ENCODE results near the gene EIF4G3.
"Not testable (repeated sequence)": the region's sequence is repeated elsewhere in the genome, so short reads cannot be mapped to it uniquely, and the experiment has no call there.

EIF4G3 gene

DNA sequence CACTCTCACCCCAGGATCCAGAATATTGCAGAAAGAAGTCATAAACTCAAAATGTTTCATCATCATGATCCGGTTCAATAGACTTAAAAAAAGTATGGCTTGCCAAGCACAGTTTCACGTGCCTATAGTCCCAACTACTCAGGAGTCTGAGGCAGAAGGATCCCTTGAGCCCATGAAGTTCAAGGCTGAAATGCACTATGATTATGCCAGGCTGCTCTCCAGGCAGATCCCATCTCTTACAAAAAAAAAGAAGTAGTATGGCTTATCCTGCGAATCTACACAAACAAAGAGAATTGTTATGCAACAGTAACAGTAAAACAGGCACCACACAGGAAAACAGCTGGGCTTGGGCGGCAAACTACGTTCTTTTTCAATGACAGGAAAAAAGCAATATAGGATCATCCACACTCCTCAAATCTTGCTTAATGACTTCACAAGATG lies 76.2 kb downstream of the EIF4G3 start:
- no peak for DNase-seq (ENCODE audit: low read depth)

DNA sequence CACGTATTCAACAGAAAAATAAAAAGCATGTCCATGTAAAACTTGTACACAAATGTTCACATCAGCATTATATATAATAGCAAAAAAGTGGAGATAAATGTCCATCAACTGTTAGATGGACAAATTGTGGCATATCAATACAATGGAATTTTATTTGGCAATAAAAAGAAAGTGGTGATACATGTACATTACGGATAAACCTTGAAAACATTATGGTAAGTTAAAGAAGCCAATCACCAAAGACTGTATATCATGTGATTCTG lies 76.9 kb downstream of the EIF4G3 start:
- DNase-seq (ENCODE audit: low read depth), result no peak

DNA sequence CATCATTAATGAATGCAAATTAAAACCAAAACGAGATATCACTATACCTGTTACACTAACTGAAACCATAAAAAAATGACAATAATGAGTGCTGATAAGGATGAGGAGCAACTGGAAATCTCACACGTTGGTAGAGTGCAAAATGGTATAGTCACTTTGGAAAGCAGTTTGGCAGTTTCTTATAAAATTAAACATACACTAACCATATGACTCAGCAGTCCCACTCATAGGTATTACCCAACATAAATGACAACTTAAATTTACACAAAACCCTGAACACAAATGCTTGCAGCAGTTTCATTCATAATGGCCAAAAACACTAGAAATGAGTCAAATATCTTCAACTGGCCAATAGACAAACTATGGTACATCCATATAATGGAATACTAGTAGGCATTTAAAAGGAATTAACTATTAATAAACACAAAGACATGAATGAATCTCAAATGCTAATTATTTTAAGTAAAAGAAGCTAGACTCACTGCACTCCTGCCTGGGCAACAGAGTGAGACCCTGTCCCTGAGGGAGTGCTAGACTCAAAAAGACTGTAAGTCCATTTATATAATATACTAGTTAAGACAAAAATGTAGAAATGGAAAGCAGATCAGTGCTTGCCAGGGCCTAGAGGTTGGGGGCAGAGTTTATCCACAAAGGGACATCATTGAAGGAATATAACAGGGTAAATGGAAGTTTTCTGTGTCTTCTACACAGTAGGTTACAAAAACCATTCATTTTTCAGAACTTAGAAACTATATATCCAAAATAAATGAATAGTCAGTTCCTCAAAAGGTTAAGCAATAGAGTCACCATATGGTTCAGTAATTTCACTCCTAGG lies 77.4 kb downstream of the EIF4G3 start:
- DNase-seq (ENCODE audit: low read depth), result no peak

DNA sequence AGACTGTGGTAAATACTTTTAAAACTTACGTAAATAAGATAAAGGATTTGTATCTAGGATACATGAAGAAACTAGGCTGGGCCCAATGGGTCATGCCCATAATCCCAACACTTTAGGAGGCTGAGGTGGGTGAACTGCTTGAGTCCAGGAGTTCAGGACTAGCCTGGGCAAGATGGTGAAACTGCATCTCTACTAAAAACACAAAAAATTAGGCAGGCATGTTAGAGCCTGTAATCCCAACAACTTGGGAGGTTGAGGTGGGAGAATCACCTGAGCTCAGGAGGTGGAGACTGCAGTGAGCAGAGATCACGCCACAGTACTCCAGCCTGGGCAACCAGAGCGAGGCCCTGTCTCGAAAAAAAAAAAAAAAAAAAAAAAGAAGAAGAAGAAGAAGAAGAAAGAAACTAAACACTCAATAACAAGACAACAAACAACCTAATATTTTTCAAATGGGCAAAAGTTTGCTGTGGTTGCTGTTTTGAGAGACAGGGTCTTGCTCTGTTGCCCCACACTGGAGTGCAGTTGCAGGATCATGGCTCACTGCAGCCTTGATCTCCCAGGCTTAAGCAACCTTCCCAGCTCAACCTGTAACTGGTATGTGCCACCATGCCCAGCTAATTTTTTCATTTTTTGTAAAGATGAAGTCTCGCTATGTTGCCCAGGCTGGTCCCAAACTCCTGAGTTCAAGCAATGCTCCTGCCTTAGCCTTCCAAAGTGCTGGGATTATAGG lies 78.3 kb downstream of the EIF4G3 start:
- no peak for DNase-seq (ENCODE audit: low read depth)

DNA sequence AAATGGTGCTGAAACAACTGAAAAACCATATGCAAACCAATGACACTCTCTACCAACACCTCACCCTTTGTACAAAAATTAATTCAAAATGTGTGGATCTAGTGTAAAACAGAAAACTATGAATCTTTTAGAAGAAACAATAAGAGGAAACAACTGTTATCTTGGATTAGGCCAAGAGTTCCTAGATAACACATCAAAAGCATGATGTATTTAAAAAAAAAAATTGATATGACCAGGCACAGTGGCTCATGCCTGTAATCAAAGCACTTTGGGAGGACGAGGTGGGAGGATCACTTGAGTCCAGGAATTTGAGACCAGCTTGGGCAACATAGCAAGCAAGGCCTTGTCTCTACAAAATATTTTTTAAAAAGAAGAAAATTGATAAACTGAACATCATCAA lies 79.0 kb downstream of the EIF4G3 start:
- no peak for DNase-seq (ENCODE audit: low read depth)

DNA sequence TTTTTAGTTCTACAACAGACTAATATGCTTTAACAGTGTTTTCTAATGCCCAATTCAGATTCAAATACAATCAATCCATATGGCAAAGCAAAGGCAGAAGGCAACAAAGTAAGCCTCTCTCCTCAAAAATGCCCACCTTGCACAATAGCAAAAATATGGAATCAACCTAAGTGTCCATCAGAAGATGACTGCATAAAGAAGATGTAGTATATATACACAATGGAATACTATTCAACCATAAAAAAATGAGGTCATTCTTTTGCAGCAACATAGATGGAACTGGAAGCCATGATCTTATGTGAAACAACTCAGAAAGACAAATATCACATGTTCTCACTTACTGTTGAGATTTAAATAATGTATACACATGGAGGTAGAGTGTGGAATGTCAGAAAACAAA lies 80.7 kb downstream of the EIF4G3 start:
- DNase-seq (ENCODE audit: low read depth), result no peak

DNA sequence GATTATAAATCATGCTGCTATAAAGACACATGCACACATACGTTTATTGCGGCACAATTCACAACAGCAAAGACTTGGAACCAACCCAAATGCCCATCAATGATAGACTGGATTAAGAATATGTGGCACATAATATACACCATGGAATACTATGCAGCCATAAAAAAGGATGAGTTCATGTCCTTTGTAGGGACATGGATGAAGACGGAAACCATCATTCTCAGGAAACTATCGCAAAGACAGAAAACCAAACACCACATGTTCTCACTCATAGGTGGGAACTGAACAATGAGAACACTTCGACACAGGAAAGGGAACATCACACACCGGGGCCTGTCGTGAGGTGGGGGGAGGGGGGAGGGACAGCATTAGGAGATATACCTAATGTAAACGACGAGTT lies 82.4 kb downstream of the EIF4G3 start:
- not testable (repeated sequence) for DNase-seq (ENCODE audit: low read depth)

DNA sequence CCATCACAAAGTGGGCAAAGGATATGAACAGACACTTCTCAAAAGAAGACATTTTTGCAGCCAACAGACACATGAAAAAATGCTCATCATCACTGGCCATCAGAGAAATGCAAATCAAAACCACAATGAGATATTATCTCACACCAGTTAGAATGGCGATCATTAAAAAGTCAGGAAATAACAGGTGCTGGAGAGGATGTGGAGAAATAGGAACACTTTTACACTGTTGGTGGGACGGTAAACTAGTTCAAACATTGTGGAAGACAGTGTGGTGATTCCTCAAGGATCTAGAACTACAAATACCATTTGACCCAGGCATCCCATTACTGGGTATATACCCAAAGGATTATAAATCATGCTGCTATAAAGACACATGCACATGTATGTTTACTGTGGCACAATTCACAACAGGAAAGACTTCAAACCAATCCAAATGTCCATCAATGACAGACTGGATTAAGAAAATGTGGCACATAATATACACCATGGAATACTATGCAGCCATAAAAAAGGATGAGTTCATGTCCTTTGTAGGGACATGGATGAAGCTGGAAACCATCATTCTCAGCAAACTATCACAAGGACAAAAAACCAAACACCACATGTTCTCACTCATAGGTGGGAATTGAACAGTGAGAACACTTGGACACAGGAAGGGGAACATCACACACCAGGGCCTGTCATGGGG lies 83.3 kb downstream of the EIF4G3 start:
- not testable (repeated sequence) for DNase-seq (ENCODE audit: low read depth)

DNA sequence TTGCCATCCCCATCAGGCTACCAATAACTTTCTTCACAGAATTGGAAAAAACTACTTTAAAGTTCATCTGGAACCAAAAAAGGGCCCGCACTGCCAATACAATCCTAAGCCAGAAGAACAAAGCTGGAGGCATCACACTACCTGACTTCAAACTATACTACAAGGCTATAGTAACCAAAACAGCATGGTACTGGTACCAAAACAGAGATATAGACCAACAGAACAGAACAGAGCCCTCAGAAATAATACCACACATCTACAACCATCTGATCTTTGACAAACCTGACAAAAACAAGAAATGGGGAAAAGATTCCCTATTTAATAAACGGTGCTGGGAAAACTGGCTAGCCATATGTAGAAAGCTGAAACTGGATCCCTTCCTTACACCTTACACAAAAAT lies 84.2 kb downstream of the EIF4G3 start:
- DNase-seq (ENCODE audit: low read depth), result not testable (repeated sequence)

DNA sequence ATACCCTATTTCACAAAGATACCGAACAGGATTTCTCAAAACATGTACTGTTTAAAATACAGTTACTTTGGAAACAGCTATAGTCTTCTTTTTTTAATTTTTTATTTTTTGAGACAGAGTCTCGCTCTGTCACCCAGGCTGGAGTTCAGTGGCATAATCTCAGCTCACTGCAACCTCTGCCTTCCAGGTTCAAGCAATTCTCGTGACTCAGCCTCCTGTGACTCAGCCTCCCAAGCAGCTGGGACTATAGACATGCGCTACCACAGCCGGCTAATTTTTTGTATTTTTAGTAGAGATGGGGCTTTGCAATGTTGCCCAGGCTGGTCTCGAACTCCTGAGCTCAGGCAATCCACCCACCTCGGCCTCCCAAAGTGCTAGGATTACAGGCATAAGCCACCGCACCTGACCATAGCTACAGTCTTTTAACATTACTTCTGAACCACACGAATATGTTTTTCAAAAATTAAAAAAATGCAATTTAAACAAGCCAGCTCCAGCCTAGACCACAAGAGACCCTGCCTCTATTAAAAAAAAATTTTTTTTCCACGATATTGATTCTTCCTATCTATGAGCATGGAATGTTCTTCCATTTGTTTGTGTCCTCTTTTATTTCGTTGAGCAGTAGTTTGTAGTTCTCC lies 85.5 kb downstream of the EIF4G3 start:
- peak; percentile 80 for DNase-seq (ENCODE audit: low read depth)

DNA sequence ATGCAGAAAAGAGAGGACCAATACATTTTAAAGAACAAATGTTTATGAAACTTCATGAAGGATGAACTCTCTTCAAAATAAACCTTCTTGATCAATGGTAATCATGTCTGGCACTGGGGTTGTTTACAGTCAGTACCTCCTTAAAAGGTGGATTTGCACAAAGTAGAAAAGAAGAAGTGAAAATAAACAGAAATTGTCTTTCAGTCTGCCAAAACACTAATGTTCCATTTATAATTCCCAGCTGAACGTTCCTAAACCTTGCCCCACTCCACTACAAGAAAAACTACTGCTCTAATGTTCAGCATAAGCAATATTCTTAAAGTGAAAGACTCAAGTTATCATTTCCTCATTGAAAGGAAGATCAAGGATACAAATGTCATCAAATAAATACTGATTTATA lies 86.2 kb downstream of the EIF4G3 start:
- DNase-seq (ENCODE audit: low read depth), result no peak

DNA sequence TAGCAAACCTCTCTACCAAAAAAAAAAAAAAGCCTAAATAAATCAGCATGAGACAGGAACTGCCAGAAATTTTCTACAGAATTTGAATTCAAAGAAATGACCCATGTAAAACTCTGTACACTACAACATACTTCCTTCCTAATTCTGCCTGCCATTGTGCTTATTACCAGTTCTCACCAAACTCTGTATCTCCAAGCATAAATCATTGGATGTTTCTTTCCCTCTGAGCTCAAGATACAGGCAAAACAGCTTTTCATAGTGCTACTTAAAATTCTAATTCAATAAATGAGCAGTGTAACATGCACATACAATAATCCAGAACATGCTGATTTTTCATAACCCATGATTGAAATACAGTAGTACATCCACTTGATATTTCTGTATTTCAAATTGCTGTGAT lies 87.0 kb downstream of the EIF4G3 start:
- no peak for DNase-seq (ENCODE audit: low read depth)

DNA sequence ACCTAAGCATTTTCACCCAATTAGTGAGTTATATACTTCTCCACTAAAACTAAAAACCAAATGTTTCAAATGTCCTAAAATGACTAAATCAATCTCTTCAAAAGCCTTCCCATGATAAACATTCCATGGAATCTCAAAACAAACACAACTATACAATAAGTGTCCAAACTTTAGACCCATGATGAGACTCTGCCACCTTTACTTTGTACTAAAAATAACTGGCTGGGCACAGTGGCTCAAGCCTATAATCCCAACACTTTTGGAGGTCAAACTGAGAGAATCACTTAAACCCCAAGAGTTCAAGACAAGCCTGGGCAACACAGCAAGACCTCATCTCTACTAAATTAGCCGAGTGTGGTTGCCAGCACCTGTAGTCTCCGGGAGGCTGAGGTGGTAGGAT lies 87.4 kb downstream of the EIF4G3 start:
- DNase-seq (ENCODE audit: low read depth), result no peak

DNA sequence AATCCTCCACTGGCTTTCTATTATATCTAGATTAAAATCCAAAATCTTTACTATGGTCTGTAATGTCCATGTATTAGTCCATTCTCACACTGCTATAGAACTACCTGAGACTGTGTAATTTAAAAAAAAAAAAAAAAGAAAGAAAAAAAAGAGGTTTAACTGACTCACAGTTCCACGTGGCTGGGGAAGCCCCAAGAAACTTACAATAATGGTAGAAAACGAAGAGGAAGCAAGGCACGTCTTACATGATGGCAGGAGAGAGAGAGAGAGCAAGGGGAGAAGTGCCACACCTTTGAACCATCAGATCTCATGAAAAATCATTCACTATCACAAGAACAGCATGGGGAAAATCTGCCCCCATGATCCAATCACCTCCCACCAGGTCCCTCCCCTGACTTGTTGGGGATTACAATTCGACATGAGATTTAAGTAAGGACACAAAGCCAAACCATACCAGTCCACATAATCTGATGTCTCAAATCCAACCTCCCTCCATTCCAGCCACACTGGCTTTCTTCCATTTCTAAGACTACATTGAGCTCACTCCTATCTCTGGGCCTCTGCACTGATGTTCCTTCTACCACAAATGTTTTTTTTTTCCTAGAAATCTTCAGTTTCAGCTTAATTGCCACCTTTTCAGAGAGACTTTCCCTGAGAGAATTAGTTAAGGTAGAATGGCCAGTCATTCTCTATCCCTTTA lies 92.4 kb downstream of the EIF4G3 start:
- no peak for DNase-seq (ENCODE audit: low read depth)

DNA sequence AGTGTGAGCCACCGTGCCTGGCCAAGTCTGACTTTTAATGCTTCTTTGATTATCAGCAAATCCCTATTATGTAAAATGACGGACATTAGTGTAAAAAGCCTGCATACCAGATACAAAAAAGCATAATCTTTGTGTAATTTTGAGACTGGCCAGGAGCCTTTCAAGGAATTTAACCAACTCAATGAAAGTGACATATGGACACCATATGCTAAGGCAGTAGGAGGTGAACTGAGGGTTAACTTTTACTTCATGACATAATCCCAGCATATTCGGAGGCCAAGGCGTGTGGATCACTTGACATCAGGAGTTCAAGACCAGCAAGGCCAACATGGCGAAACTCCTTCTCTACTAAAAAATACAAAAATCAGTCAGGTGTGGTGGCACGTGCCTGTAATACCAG lies 94.6 kb downstream of the EIF4G3 start:
- DNase-seq (ENCODE audit: low read depth), result no peak

DNA sequence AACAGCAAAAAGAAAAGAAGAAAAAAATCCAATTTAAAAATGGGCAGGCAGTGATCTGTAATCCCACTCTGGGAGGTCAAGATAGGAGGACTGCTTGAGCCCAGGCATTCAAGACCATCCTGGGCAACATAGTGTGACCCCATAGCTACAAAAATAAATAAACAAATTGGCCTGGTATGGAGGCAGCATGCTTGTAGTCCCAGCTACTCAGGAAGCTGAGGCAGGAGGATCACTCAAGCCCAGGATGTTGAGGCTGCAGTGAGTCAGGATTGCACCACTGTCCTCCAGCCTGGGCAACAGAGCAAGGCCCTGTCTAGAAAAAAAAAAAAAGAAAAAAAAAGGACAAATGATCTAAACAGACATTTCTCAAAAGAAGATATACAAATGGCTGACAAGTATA lies 99.6 kb downstream of the EIF4G3 start:
- DNase-seq (ENCODE audit: low read depth), result no peak

DNA sequence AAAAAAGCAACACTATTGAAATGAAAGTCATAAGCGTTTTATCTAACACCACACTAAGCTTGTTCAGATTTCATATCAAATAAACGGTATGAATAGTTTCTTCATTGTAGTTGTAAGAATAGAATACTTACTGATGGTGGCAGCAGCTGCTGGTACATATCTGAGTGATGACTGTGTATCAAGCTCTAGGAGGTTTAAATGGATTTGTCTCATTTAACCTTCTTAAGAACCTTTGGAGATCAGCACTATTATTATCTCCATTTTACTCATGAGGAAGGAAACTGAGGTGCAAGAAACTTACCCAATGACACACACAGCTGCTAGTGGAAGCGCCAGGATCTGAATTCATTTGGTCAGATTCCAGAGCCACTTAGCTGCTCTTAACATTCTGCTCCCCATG lies 104.0 kb downstream of the EIF4G3 start:
- DNase-seq (ENCODE audit: low read depth), result no peak

DNA sequence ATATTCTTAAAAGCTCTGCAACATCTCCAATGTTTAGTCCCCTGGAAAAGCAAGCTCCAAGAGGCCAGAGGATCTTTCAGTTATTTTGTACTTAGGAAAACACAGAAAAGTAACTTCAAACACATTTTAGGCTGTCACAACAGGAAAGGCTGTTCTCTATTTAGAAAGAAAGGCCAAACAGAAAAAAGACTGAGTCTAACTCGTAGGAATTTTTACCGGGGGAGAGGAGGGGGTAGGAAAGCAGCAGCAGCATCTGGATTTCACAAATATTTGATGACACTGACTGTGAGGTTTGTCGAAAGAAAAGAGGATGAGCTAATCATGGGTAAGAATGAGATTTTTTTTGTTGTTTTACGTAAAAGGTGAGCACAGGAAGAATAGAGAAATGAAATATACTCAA lies 107.1 kb downstream of the EIF4G3 start:
- no peak for DNase-seq (ENCODE audit: low read depth)

DNA sequence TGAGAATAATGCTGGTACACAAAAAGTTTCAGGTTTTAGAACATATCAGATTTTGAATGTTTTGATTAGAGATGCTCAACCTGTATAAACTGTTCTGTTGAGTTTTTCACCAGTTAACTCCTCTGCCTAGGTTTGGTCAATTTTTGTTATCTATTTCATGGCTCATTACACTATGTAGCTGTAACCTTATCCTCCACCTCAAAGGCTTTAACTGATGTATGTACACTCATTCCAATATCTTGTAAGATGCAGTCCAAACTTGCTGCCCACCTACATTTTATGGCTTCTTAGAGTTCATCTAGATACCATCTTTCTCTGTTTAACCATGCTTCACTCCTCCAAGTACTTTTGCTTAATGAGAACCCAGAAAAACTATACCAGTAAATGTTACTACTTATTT lies 107.8 kb downstream of the EIF4G3 start:
- no peak for DNase-seq (ENCODE audit: low read depth)

DNA sequence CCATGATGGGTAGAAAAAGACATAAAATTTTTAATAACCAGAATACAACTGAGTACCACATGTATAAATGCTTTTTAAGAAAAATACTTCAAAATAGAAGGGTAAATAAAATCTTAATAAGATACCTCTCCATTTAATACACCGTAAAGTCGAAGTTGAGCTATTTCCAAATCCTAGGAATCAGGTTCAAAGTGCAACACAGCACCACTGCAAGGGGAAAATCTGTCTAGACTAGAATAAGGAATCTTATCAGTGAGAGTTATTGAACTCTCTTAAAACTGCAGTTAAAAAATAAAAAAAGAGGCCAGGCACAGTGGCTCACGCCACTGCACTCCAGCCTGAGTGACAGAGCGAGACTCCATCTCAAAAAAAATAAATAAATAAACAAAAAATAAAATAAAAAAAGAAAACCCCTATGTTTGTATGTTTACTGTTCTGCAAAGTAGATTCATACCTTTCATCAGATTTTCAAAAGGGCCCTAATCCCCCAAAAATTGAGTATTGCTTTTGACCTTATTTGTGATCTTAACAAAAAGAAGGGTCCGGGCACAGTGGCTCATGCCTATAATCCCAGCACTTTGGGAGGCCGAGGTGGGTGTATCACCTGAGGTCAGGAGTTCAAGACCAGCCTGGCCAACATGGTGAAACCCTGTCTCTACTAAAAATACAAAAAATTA lies 109.0 kb downstream of the EIF4G3 start:
- DNase-seq (ENCODE audit: low read depth), result no peak

DNA sequence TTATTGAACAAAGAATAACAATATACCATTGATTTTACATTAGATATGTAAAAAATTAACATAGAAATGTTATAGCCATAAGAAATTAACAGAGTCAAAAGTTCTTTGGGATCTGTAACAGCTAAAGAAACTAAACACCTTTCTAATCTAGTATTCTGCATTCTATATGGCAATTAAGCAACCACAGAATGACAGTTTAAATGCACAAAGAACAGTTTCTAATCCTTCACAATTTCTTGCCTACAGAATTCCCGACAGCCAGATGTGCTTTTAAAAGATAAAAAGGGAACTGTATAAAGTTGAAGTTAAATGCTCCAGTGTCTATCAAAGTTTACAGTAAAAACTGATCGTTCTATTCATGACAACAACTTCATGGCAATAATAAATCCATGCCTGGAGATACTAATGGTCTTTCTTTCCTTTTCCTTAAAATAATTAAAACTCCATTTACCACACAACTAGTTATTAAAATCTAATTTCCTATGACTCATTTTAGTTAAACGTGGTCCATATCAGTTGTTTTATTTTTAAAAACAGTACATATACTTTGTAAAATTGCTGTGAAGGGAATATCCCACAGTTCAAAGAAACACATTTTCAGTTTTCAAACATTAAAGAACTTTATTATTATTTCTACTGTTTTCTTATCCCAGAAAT lies 110.2 kb downstream of the EIF4G3 start:
- DNase-seq (ENCODE audit: low read depth), result no peak
